Anterior cingulate cortex (tissue), 58 donors: Measurements from ENCODE around the gene WRAP73.
"Not testable (repeated sequence)": the region's sequence is repeated elsewhere in the genome, so short reads cannot be mapped to it uniquely, and the experiment has no call there.

Experiments
- DNase-seq, 58 donors: peaks; one replicate each; lab custom pipeline; 2025; lab: John Stamatoyannopoulos, UW

WRAP73 gene

DNA sequence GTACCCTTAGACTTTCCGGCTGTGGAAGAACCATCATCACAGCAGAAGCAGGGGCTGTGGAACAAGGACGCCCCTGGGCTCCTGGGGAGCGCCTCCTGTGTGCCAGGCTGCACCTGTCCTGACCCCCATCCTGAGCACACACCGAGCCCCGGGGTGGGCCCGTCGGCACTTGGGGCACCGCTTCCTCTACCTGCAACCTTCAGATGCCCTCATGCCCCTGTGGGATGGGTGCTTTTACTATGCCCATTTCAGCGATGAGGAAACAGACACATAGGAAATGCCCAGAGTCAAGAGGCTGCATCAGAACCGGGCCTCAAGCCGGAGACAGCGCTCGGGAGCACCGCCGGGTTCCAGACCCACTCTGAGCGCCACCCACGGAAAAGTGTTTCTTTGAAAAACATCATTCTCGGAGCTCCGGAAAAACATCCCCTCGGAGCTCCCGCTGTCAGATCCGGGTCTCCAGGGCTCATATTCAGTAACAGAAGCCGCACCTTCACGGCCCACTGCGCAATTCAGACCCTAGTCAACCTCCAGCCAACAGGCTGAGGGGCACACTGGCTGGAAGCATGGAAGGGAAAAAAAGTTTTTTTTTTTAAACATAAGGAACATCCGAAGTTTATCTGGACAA, 17.1 kb downstream of the WRAP73 start:
- DNase-seq, result no peak

DNA sequence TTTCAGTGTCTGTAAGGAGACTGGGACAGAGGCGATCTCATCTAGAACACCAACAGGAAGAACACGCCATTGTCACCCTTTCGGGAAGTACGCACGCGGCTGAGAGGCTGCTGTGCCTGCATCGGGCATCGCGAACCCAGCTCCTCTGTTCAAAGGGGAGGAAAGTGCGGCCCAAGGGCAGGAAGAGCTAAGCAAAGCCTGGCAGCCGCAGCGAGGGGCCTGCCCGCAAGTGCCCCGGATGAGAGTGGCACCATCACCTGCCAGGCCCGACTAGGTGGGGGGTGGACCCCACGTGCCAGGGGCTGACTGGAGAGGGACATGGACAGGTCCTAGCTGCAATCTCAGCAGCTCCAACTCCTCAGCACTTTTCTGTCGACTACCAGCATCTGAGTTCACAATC, 17.6 kb downstream of the WRAP73 start:
- DNase-seq, result no peak

DNA sequence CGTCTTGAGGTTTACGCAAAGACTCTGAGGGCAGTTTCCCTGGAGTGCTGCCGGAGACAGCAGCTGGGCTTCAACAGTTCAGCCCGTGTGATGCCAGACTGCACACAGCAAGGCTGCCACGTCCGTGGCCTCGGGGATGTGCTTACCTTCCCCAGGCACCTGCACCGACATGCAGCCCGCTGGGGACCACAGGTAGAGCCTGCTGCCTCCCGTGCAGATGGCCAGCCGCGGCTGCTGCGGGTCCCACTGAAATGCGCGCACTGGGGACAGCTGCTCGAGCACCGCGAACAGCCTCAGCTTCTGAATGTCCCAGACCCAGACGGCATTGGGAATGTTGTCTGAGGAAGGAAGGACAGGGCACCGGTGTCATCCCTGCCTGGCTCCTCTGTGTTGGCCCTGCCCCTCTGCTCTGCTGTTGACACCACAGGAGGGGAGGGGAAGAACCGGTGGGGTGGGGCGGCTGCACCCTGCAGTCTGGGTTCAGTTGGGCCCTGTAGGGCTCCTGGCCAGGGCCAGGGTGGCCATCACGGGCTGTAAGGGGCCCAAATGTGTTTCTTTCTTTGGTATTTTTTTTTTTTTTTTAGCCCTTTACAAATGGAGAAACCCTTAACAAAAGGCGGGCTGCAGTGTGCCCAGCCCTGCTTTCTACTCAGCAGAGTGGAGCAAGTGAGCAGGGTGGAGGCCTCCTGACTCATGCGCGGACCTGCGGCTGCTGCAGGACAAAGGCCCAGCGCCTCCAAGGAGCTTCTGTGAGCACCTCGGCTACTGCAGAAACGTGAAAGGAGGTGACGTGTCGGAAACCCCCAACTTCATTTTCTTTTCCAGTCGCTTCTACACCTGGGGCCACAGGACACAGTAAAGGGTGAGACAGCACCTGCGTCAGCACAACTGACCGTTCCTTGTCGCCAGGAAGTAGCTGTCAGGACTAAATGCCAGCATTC, 18.3 kb downstream of the WRAP73 start:
- DNase-seq, result no peak

DNA sequence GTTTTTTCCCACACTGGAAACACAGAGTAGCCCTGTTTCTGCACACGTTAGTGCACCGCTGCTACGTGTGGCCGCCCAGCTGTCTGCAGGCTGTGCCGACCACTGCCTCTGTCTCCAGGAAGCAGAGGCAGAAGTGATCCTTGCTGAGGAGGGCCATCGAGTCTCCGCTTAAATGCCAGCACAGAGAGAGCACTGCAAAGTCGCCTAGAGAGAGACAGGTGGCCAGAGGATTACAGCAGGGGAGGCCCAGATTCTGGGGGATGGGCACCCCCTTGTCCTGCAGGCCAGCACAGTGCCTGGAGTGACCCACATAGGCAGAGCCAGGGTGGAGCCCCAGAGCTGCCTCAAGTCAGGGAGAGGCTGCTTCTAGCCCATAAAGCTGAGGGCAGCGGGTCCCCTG, 19.0 kb downstream of the WRAP73 start:
- DNase-seq, result no peak

DNA sequence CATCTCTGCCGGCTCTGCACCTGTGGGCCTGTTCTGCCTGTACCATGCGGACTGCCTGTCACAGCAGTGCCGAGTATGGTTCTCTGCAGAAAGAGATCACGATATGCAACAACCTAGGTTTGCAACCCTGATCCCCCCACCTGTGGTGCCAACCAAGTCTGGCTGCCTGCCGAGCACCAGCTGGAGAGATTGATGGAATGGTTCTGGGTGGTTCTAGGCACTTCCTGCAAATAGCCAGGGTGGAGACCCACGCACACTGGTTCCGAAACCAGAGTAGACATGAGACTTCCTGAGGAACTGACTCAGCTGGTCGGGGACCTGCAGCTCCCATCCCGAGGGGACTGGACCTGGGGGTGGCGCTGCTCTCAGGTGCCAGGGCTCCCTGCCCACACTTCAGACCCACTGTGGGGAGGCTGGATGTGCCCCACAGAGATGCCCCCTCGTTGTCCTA, 19.7 kb downstream of the WRAP73 start:
- no peak for DNase-seq

DNA sequence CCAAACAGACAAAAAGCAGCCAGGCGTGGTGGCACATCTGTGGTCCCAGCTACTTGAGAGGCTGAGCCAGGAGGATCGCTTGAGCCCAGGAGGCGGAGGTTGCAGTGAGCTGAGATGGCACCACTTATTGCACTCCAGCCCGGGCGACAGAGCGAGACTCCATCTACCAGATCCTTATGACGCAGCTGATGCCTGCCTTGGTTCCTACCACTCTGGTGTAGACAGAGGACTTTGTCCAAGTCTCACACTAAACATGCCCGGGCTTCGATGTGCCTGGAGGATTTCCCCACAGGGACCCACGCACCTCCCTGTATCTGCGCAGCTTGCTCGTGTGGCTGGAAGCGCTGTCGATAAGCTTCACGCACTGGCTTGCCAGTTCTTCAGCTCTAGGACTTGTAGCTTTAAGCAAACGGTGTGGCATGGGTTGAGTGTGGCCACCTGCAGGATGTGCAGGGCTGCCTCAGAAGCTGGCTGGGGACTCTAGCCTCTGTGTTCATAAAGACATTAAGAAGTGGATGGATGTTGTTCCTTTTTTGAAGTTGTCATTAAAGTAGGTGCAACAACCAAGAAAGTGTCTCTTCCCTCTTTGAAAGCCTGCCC, 20.2 kb downstream of the WRAP73 start:
- no peak for DNase-seq

DNA sequence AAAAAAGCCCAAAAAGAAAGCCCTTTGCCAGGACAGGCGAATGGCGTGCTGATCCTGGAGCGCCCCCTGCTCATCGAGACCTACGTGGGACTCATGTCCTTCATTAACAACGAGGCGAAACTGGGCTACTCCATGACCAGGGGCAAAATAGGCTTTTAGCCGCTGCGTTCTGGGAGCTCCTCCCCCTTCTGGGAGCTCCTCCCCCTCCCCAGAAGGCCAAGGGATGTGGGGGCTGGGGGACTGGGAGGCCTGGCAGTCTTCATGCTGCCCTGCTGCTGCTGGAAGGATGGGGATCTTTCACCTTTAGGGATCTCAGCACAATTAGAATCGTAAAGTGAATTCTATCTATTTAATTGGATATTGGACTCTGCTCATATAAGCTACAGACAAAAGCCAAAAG, 21.5 kb downstream of the WRAP73 start:
- no peak for DNase-seq

DNA sequence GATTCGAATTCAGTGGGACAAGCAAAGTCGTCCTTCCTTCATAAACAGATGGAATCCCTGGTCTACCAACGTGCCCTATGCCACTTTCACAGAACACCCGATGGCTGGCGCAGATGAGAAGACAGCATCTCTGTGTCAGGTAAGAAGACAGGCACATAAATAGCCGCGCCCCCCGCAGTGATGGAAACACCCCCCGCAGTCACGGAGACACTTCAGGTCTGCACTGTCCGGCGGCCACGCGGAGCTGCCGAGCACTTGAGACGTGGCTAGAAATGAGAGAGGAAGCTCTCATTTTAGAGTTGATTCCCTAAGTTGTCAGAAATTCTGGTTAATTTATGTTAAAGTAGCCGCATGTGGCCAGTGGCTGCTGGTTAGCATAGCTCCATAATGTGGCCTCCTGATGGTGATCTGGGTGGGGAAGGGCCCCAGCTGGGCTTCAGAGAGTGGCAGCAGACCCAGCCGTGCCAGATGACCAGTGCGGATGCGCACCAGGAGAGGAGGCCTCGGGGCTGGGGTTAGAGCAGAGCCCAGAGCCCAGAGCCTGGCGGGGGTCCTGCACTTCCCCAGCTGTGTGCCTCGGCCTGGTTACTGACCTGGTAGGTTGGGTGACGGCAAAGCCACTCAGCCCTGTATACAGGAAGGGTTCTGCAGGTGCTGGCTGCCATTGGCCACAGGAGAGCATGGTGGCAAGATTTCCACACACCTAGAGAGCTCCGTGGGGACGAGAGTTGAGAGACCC, 22.2 kb downstream of the WRAP73 start:
- DNase-seq, result no peak

DNA sequence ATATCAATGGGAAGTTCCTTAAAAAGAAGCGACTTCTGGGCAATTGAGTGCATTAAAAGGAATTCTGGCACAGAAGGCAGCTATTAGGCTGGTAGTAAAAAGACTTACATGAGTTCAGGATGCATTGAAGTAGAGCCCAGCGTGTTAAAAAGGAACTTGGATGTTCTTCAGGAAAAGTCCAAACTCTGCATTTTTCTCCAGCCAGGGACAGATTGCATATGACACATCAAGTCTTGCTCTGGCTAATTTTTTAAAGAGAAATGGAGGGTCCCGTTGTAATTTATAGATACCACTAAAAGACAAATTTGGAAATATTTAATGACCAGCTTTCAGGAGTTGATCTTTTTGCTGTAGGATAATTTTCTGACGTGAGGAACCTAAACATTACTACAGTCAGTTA, 23.9 kb downstream of the WRAP73 start:
- DNase-seq, result no peak

DNA sequence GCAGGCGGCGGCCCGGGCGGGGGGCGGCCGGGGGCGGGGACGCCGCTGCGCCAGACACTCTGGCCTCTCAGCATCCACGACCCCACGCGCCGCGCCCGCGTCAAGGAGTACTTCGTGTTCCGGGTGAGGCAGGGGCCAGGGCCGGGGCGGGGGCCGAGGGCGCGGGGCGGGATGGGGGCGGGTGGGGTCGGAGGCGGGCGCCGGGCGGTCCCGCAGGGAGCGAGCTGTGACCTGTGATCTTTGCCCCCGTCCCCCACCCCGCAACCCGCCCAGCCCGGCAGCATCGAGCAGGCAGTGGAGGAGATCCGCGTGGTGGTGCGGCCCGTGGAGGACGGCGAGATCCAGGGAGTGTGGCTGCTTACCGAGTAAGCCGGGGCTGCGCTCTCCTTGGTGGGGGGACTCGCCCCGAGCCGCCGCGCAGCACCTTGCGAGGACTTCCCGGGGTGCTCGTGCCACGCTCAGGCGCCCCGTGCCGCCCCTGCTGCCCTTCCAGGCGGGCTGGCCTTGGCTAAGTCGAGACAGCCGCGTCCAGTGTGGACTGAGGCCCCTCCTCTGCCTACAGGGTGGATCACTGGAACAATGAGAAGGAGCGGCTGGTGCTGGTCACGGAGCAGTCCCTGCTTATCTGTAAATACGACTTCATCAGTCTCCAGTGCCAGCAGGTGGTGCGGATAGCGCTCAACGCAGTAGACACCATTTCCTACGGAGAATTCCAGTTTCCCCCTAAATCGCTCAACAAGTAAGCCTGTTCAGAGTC, 24.6 kb downstream of the WRAP73 start:
- peak in 7 of 58 donors; percentile 18 to 60 (median 54) for DNase-seq

DNA sequence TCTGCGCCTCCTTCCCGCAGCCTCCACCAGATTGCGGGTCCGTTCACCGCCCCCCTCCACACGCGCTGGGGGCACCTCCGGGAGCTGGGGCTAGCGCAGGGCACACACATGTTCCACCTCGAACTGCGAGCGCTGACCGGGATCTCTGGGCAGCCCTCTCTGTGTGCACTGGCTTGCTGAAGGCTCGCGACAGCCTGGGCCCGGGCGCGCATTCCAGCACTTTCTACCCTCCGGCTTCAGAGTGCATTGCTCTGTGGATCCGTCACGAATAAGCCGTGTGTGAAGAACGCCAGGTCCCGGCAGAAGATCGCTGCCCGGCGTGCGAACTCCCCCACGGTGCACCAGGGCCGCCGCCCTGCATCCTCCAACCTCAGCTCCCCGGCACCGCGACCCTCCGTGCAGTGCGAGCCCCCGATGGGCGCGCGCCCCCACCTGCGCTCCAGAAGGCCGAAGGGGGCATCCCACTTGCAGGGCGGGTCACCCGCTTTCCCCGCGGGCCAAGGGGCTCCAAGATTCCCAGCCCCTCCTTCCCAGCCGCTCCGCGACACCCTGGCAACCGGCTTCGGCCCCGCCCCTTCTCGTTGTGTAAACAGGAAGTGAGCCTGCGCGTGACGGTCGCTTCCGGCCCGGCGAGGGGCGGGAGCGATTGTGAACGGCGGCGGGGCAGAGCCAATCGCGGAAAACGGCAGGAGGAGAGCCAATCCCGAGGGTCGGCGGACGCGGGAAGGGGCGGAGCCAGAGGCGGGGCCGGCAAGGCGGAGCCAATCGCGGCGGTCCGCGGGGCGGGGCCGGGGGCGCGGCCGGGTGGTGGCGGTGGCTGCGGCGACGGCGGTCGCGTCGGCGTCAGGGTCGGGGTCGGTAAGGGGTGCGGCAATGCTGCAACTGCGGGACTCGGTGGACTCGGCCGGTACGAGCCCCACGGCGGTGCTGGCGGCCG, 25.4 kb downstream of the WRAP73 start, which contains the start of gene TPRG1L:
TPRG1L (plus strand) TSS at position 816 of the 937 bp plus-strand sequence; CDS start at position 874, 58 bp downstream.
- peak; percentile 88 to 100 (median 98) for DNase-seq

DNA sequence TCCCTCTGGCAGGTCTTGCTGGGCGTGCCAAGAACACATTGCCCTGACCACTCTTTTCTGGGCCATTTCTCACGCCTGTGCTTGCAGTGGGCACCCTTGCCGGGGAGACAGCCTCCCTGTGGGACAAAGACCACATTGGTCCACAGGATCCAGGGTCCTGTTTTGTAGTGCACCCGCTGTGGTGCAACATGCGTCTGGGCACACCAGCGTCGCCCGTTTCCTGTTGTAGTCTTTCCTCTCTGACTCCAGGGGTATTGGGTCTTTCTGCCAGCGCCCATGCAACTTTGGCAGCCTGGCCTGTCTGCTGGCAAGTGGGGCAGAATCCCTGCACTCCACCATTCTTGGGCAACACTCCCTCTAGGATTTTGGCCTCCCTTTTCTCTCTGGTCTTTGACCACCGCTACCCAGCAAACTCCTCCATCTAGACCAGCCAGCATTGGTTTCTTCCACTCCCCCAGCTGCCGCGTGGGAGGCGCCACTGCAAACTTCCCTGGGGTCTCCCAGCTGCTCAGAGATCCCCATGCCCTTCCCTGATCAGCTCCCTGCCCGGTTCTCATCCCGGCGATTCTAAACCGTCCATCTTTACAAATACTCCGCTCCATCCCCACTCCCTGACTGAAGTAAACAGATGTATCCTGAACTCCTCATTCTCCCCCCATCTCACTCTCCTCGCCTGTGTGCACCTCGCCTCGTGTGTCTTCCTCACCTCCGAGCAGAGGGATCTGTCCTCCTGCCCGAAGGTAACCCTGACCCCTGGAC, 26.3 kb downstream of the WRAP73 start:
- DNase-seq, result peak in 1 of 58 donors; percentile 4

DNA sequence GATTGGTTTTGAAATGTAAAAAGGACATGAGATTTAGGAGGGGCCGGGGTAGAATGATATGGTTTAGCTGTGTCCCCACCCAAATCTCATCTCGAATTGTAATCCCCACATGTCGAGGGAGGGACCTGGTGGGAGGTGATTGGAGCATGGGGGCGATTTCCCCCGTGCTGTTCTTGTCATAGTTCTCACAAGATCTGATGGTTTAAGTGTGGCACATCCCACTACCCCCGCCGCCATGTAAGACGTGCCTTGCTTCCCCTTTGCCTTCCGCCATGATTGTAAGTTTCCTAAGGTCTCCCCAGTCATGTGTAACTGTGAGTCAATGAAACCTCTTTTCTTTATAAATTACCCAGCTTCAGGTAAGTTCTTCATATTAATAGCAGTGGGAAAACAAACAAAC, 27.8 kb downstream of the WRAP73 start:
- DNase-seq, result not testable (repeated sequence)

DNA sequence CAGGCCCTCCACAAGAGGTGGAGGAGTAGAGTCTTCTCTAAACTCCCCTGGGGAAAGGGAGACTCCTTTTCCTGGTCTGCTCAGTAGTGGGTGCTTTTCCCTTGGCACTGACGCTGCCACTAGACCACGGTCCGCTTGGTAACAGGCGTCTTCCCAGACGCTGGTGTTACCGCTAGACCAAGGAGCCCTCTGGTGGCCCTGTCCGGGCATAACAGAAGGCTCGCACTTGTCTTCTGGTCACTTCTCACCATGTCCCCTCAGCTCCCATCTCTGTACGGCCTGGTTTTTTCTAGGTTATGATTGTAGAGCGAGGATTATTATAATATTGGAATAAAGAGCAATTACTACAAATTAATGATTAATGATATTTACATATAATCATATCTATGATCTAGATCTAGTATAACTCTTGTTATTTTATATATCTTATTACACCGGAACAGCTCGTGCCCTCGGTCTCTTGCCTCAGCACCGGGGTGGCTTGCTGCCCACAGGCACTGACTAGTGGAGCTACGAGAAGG, 28.7 kb downstream of the WRAP73 start:
- peak in 30 of 58 donors; percentile 6 to 57 (median 30) for DNase-seq

DNA sequence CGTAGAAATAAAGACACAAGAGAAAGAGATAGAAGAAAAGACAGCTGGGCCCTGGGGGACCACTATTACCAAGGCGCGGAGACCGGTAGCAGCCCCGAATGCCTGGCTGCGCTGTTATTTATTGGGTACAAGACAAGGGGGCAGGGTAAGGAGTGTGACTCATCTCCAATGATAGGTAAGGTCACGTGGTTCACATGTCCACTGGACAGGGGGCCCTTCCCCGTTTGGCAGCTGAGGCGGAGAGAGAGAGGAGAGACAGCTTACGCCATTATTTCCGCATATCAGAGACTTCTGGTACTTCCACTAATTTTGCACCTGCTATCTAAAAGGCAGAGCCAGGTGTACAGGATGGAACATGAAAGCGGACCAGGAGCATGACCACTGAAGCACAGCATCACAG, 29.2 kb downstream of the WRAP73 start:
- DNase-seq, result no peak

DNA sequence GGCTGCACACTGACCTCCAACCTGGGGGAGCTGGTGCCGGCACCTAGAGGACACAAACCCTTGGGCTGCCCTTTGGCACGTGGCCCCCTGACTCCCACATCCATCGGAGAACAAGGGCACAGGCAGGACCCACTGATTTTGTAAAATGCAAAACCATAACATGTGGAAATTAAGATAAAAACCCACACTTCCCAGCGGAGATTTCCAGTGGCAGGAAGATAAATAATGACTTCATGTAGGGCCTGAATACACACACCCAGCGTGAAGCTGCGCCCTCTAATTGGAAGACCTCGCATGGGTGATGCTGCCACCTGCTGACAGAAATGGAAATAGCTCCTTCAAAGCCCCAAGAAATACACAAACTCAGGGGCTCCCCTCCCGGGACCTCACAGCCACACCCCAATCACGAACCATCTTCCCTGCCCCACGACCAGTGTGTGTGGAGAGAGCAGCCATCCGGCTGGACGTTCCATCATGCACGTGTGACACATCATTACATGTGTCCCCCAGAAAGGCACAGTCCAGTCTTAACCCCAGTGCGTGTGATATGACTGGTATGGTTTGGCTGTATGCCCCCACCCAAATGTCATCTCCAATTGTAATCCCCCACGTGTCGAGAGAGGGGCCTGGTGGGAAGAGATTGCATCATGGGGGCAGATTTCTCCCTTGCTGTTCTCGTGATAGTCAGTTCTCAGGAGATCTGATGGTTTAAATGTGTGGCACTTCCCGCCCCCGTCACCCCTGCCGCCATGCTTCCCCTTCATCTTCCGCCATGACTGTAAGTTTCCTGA, 30.8 kb downstream of the WRAP73 start:
- DNase-seq, result peak in 49 of 58 donors; percentile 13 to 78 (median 44)

DNA sequence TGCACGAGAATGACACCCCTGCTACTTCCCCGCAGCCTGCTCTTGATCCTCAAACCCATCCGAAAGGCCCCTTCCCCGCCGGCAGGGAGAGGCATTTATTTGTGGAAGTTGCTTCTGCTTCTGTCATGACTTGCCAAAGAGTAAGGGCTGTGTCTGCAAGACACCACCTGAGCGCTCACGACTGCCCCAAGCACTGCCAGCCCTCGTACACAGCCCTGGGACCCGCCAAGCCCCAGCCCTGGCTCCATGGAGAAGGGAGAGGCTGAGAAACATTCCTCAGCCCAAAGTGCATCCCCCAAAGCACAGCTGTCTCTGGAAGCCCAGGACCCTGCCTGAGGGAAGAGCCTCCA, 31.4 kb downstream of the WRAP73 start:
- no peak for DNase-seq
